ENCODE results near the gene RNASE13. TPM values are rescaled to one million over a fixed set of nuclear protein-coding genes. Genes with fewer than 3 reads are reported as not detected.
"Not testable (repeated sequence)": the region's sequence is repeated elsewhere in the genome, so short reads cannot be mapped to it uniquely, and the experiment has no call there.

RNASE13 gene
- total RNA-seq, 2 experiments from 2014 or later = not detected

GRCh38 chr14:20988717-20989470 is 45.7 kb downstream of the RNASE13 start:
- peak overlapping the region; percentile 55 for H3K27ac ChIP-seq (ENCODE audit: low read depth, low read length, poor library complexity, severe bottlenecking)
- ChIA-PET CTCF (ENCODE audit: unreplicated experiment) (interaction anchor here (1.4 kb wide), 1 partner anchor 18 kb away, joined by 4 read pairs; no protein-coding TSS in a partner anchor), POLR2A (interaction anchor here (0.5 to 1.6 kb wide), 7 partner anchors 8 to 513 kb away, joined by 3 to 5 read pairs (median 4); partner anchors contain the start of gene SLC39A2)
- H3K4me1 ChIP-seq (ENCODE audit: insufficient read depth, low read length, poor library complexity, severe bottlenecking) = peaks cover 24% of the 10 kb centered on the region
- BruUV-seq (replicated peaks) = TSS peak; percentile 98
- peaks cover 27% of the 10 kb centered on the region for H3K79me2 ChIP-seq (ENCODE audit: insufficient read depth, low read depth, low read length)
- peak overlapping the region; percentile 65 for H3K4me3 ChIP-seq (ENCODE audit: low read depth, low read length, poor library complexity, severe bottlenecking)
- H2AFZ ChIP-seq (ENCODE audit: low read length) = peak overlapping the region; percentile 54; the same call in 1 of the 2 replicates
- H4K20me1 ChIP-seq (ENCODE audit: insufficient read depth, low read length) = no peaks in the 10 kb centered on the region
- intact Hi-C loops (cut with micrococcal nuclease; ENCODE audit: unreplicated experiment) = no loop called here
- DNase-seq (ENCODE audit: low spot score) = peak; percentile 4
- H3K36me3 ChIP-seq (ENCODE audit: insufficient read depth, low read length) = peaks cover 28% of the 10 kb centered on the region
- H3K4me2 ChIP-seq (ENCODE audit: low read length) = peak overlapping the region; percentile 83
- no peaks in the 10 kb centered on the region for H3K9me2 ChIP-seq (ENCODE audit: insufficient read depth, low read length)
- no peaks in the 10 kb centered on the region for H3K9me3 ChIP-seq (ENCODE audit: low read length)
- TF ChIP-seq CTCF (conservative IDR thresholded peaks at IDR 0.05; ENCODE audit: low read length) (no peak), EZH2phosphoT487 (IDR thresholded peaks at IDR 0.05; ENCODE audit: borderline replicate concordance, low read depth, low read length) (no peak)

GRCh38 chr14:20986811-20987210 is 47.8 kb downstream of the RNASE13 start:
- Histone ChIP-seq H3K4me3 (ENCODE audit: low read depth, low read length, poor library complexity, severe bottlenecking) (no peak overlapping the region), H3K27ac (ENCODE audit: low read depth, low read length, poor library complexity, severe bottlenecking) (no peak overlapping the region), H3K4me1 (ENCODE audit: insufficient read depth, low read length, poor library complexity, severe bottlenecking) (peaks cover 21% of the 10 kb centered on the region), H3K4me2 (ENCODE audit: low read length) (no peak overlapping the region), H3K9me3 (ENCODE audit: low read length) (no peaks in the 10 kb centered on the region), H3K36me3 (ENCODE audit: insufficient read depth, low read length) (peaks cover 7% of the 10 kb centered on the region), H3K9me2 (ENCODE audit: insufficient read depth, low read length) (no peaks in the 10 kb centered on the region), H2AFZ (ENCODE audit: low read length) (no peak overlapping the region), H3K79me2 (ENCODE audit: insufficient read depth, low read depth, low read length) (peaks cover 20% of the 10 kb centered on the region), H4K20me1 (ENCODE audit: insufficient read depth, low read length) (no peaks in the 10 kb centered on the region)
- TF ChIP-seq CTCF (conservative IDR thresholded peaks at IDR 0.05; ENCODE audit: low read length) (no peak), EZH2phosphoT487 (IDR thresholded peaks at IDR 0.05; ENCODE audit: borderline replicate concordance, low read depth, low read length) (no peak)
- intact Hi-C loops (cut with micrococcal nuclease; ENCODE audit: unreplicated experiment) = no loop called here
- no TSS peak for BruUV-seq (replicated peaks)
- ChIA-PET POLR2A (no interaction called here), CTCF (ENCODE audit: unreplicated experiment) (interaction anchor here (0.9 kb wide), 1 partner anchor 16 kb away, joined by 3 read pairs; no protein-coding TSS in a partner anchor)
- no peak for DNase-seq (ENCODE audit: low spot score)

GRCh38 chr14:20985650-20986049 is 49.0 kb downstream of the RNASE13 start:
- peaks cover 11% of the 10 kb centered on the region for H3K4me1 ChIP-seq (ENCODE audit: insufficient read depth, low read length, poor library complexity, severe bottlenecking)
- H4K20me1 ChIP-seq (ENCODE audit: insufficient read depth, low read length); H2AFZ ChIP-seq (ENCODE audit: low read length); H3K27ac ChIP-seq (ENCODE audit: low read depth, low read length, poor library complexity, severe bottlenecking); BruUV-seq (replicated peaks); intact Hi-C loops (cut with micrococcal nuclease; ENCODE audit: unreplicated experiment); H3K4me3 ChIP-seq (ENCODE audit: low read depth, low read length, poor library complexity, severe bottlenecking); H3K9me2 ChIP-seq (ENCODE audit: insufficient read depth, low read length); H3K4me2 ChIP-seq (ENCODE audit: low read length); DNase-seq (ENCODE audit: low spot score); POLR2A ChIA-PET; H3K79me2 ChIP-seq (ENCODE audit: insufficient read depth, low read depth, low read length); H3K9me3 ChIP-seq (ENCODE audit: low read length); H3K36me3 ChIP-seq (ENCODE audit: insufficient read depth, low read length): not testable (repeated sequence)
- CTCF ChIA-PET (ENCODE audit: unreplicated experiment) = interaction anchor here (1.4 kb wide), 1 partner anchor 15 kb away, joined by 6 read pairs; no protein-coding TSS in a partner anchor

Small RNA genes within 50 kb of the gene (microRNA-seq; reads per million reads assigned to microRNA genes)
- not detected for gene MIR6717 (ENCODE audit: borderline replicate concordance)

Other genes with a start within 250 kb of the RNASE13 start
- not detected in 2 replicates for gene RNASE1, start 232.0 kb downstream of the RNASE13 start, total RNA-seq (2014; rRNA removed; shearing (Covaris generic))
- gene RNASE1, start 232.0 kb downstream of the RNASE13 start, total RNA-seq (2022) = not detected in 2 replicates
- gene RNASE3, start 143.4 kb downstream of the RNASE13 start, total RNA-seq (2014; rRNA removed; shearing (Covaris generic)) = not detected in 2 replicates
- gene RNASE3, start 143.4 kb downstream of the RNASE13 start, total RNA-seq (2022) = not detected in 2 replicates
- gene RNASE2, start 79.3 kb downstream of the RNASE13 start, total RNA-seq (2014; rRNA removed; shearing (Covaris generic)) = not detected in 2 replicates
- not detected in 2 replicates for gene RNASE2, start 79.3 kb downstream of the RNASE13 start, total RNA-seq (2022)
- gene METTL17, start 44.8 kb downstream of the RNASE13 start, total RNA-seq (2014; rRNA removed; shearing (Covaris generic)) = 103 and 117 TPM in 2 replicates
- gene METTL17, start 44.8 kb downstream of the RNASE13 start, total RNA-seq (2022) = 92.0 and 105 TPM in 2 replicates
- 0.28 and 1.2 TPM in 2 replicates for gene SLC39A2, start 35.5 kb downstream of the RNASE13 start, total RNA-seq (2014; rRNA removed; shearing (Covaris generic))
- 0.23 TPM in 1 of 2 replicates, not detected in the other for gene SLC39A2, start 35.5 kb downstream of the RNASE13 start, total RNA-seq (2022)
- not detected in 2 replicates for gene NDRG2, start 9.7 kb downstream of the RNASE13 start, total RNA-seq (2014; rRNA removed; shearing (Covaris generic))
- not detected in 2 replicates for gene NDRG2, start 9.7 kb downstream of the RNASE13 start, total RNA-seq (2022)
- gene TPPP2, start 4.6 kb downstream of the RNASE13 start, total RNA-seq (2014; rRNA removed; shearing (Covaris generic)) = not detected in 2 replicates
- gene TPPP2, start 4.6 kb downstream of the RNASE13 start, total RNA-seq (2022) = not detected in 2 replicates
- gene RNASE7, start 7.6 kb upstream of the RNASE13 start, total RNA-seq (2014; rRNA removed; shearing (Covaris generic)) = not detected in 2 replicates
- gene RNASE7, start 7.6 kb upstream of the RNASE13 start, total RNA-seq (2022) = not detected in 2 replicates
- not detected in 2 replicates for gene RNASE8, start 23.0 kb upstream of the RNASE13 start, total RNA-seq (2014; rRNA removed; shearing (Covaris generic))
- not detected in 2 replicates for gene RNASE8, start 23.0 kb upstream of the RNASE13 start, total RNA-seq (2022)
- gene ARHGEF40, start 35.5 kb upstream of the RNASE13 start, total RNA-seq (2014; rRNA removed; shearing (Covaris generic)) = 1.3 and 4.3 TPM in 2 replicates
- 2.0 TPM in 2 replicates for gene ARHGEF40, start 35.5 kb upstream of the RNASE13 start, total RNA-seq (2022)
- 5.2 and 9.8 TPM in 2 replicates for gene ZNF219, start 63.8 kb upstream of the RNASE13 start, total RNA-seq (2014; rRNA removed; shearing (Covaris generic))
- 13.2 and 15.5 TPM in 2 replicates for gene ZNF219, start 63.8 kb upstream of the RNASE13 start, total RNA-seq (2022)
- gene TMEM253, start 66.3 kb upstream of the RNASE13 start, total RNA-seq (2014; rRNA removed; shearing (Covaris generic)) = 1.2 TPM in 1 of 2 replicates, not detected in the other
- 0.88 and 0.89 TPM in 2 replicates for gene TMEM253, start 66.3 kb upstream of the RNASE13 start, total RNA-seq (2022)
- not detected in 2 replicates for gene OR5AU1, start 121.3 kb upstream of the RNASE13 start, total RNA-seq (2014; rRNA removed; shearing (Covaris generic))
- gene OR5AU1, start 121.3 kb upstream of the RNASE13 start, total RNA-seq (2022) = not detected in 2 replicates
- gene HNRNPC, start 234.6 kb upstream of the RNASE13 start, total RNA-seq (2014; rRNA removed; shearing (Covaris generic)) = 887 and 1,000 TPM in 2 replicates
- gene HNRNPC, start 234.6 kb upstream of the RNASE13 start, total RNA-seq (2022) = 897 and 969 TPM in 2 replicates
- 0.13 TPM in 1 of 2 replicates, not detected in the other for gene RPGRIP1, start 245.3 kb upstream of the RNASE13 start, total RNA-seq (2014; rRNA removed; shearing (Covaris generic))
- 0.39 and 0.51 TPM in 2 replicates for gene RPGRIP1, start 245.3 kb upstream of the RNASE13 start, total RNA-seq (2022)